RWPE1 (cell line): ENCODE results near the gene UTP4.

Experiments
- CTCF ChIA-PET: fragments of 350-600 bp; sonication (Branson Sonifier 250); formaldehyde crosslinking; extraction: SDS; loops from one replicate; lab custom pipeline; 2021; lab: Yijun Ruan, JAX
- POLR2A ChIA-PET: fragments of 400-600 bp; formaldehyde crosslinking; extraction: SDS; loops from one replicate; lab custom pipeline; 2020; ENCODE audit warnings: antibody characterized with exemption; ENCODE audit not compliant: low non-redundant PET; lab: Yijun Ruan, JAX
- DNase-seq: peaks from one replicate; pipeline ENCODE4 v3.0.0; 2012; ENCODE audit warnings: low spot score
- H3K27ac ChIP-seq: fragments of 450-650 bp; 2 replicates; pipeline ENCODE4 v1.5.1; 2017
- CTCF ChIP-seq: fragments of 450-650 bp; conservative IDR thresholded peaks from 2 replicates; pipeline ENCODE4 v1.5.1; 2017; ENCODE audit warnings: low read depth, mild to moderate bottlenecking

UTP4 gene

DNA sequence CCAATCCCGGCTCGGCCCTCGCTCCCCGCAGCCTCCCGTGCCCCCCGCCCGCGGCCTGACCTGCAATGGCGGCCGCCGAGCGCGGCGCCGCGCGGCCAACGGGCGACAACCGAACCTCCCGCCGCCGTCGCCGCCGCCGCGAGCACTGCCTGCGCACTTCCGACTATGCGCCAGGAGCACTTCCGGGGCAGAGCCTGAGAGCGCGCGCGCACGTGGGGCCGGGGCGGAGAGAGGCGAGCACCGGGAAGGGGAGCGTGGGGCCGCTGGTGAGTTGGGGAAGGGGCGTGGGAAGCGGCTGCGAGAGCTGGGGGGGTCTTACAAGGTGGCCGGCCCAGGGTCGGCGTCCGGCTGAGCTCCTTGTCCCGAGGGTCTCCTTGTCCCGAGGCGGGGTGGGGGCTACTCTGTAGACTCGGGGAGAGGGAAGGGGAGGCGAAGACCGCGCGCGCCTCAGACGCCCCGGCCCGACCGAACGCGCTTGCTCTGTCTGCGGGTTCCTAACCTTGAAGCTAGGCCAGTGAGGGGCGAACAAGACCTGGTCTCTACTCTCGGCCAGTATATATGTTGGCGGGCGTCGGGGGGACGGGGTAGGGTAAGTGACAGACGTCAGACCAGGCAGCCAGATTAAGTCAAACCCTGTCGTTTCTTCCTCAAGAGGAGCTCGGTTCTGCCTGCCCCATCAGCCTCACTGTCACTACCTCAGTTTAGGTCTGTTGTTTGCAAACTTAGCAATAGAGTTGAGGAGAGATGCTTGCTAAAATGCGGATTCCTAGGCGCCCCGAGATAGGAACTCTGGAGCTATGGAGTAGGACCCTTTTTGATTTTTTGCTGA, at the start of gene UTP4, which contains the start of gene CHTF8:
Gene UTP4 (plus strand): TSS at position 226 of the 829 bp plus-strand sequence. CDS start 811 bp downstream, outside the sequence.
Gene CHTF8 (minus strand): TSS at position 165 of the 829 bp plus-strand sequence. CDS start 11,130 bp downstream, outside the sequence.
- no peak for TF ChIP-seq CTCF
- CTCF ChIA-PET: interaction anchor here (0.6 to 1.0 kb wide), 2 partner anchors 19 to 348 kb away, joined by 3 read pairs; no protein-coding TSS in a partner anchor

DNA sequence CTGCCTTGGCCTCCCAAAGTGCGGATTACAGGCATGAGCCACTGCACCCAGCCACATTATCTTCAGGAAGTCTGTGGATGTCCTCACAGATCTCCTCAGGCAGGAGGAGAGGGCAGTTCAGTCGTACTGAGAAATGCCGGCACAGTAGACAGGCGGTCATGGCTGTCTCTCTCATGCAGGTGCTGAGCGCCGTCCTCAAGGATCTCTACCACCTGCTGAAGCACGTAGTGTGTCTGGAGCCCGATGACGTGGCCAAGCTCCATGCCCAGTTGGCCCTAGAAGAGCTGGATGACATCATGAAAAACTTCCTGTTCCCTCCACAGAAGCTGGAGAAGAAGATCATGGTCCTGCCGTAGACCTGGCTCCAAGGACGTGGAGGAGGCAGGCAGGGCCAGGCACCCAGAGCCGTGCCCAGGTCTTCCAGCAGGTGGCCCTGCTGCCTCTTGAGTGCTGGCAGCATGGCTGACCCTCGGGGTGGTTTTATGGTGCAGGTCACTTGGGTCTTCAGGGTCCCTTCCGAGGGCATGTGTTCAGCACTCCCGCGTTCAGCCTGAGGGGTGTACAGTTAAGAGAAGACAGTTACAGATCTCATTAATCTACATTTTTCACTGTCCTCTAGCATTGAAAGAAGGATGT, 49.0 kb upstream of the UTP4 start:
- POLR2A ChIA-PET: no interaction called here
- no peak for DNase-seq
- TF ChIP-seq CTCF: no peak
- CTCF ChIA-PET: no interaction called here
- no peak overlapping the region for H3K27ac ChIP-seq

More for the DNA sequence above, at the start of gene UTP4, which contains the start of gene CHTF8:
- peak within 1 kb of the TSS; percentile 90 for H3K27ac ChIP-seq
- DNase-seq: peak; percentile 82
- POLR2A ChIA-PET: no interaction called here

DNA sequence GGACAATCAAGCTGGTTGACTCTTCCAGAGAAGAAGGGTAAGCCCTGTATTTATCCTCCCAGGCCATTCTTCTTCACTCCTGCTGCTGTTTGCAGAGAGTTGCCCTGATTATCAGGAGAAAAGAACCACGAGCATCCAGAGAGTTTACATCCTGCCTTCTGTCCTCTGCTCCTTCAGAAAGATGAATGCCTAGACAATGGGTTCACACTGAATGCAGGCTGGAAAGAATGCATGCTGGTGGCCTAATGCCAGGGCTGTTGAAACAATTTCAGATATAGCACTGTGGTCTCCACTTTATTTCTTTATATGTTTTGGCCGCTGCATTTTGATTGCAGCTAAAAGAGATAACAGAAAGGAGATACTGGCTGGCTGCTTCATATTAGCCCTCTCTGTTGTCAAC, 48.2 kb upstream of the UTP4 start:
- no peak for DNase-seq
- POLR2A ChIA-PET: no interaction called here
- no peak for TF ChIP-seq CTCF
- no peak overlapping the region for H3K27ac ChIP-seq
- CTCF ChIA-PET: interaction anchor here (0.5 kb wide), 1 partner anchor 9 kb away, joined by 5 read pairs; no protein-coding TSS in a partner anchor

GRCh38 chr16:69085032-69085695, 47.3 kb upstream of the UTP4 start:
- H3K27ac ChIP-seq: no peak overlapping the region
- CTCF ChIA-PET: interaction anchor here (0.5 kb wide), 1 partner anchor 10 kb away, joined by 5 read pairs; no protein-coding TSS in a partner anchor
- no peak for DNase-seq
- TF ChIP-seq CTCF: no peak
- POLR2A ChIA-PET: no interaction called here

GRCh38 chr16:69087161-69087581, 45.3 kb upstream of the UTP4 start:
- CTCF ChIA-PET: no interaction called here
- no peak for DNase-seq
- TF ChIP-seq CTCF: no peak
- POLR2A ChIA-PET: no interaction called here
- peak overlapping the region; percentile 33; the same call in 1 of the 2 replicates for H3K27ac ChIP-seq

DNA sequence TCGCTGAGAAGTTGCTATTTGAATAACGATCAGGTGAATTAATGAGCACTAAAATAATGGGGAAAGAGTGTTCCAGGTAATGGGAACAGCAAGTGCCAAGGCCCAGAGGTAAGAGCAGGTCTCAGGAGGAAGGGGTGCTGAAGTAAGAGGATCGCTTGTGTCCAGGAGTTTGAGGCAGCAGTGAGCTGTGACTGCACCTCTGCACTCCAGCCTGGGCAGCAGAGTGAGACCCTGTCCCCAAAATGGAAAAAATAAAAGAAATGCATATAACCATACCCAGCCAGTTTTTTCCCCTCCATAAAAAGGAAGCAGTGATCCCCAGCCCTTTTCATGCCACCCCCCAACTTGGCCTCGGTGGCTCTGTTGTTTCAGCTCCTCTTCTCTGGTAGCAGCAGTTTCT, 43.8 kb upstream of the UTP4 start:
- ChIA-PET POLR2A (no interaction called here), CTCF (interaction anchor here (0.8 kb wide), 1 partner anchor 93 kb away, joined by 4 read pairs; no protein-coding TSS in a partner anchor)
- TF ChIP-seq CTCF: no peak
- DNase-seq: no peak
- peak overlapping the region; percentile 66 for H3K27ac ChIP-seq
